Nephron progenitor cell (in vitro differentiated cells): ENCODE data around the gene DZIP1.

Experiments
- DNase-seq: peaks from one replicate; pipeline ENCODE4 v3.0.0; 2021
- H3K27ac Mint-ChIP-seq: 2 replicates; pipeline ENCODE4 v1.8.0; 2021; ENCODE audit warnings: mild to moderate bottlenecking, moderate library complexity, mixed read lengths
- H3K27me3 Mint-ChIP-seq: 2 replicates; pipeline ENCODE4 v1.8.0; 2021; ENCODE audit warnings: mild to moderate bottlenecking, low read depth, mixed read lengths; ENCODE audit not compliant: poor library complexity
- H3K36me3 Mint-ChIP-seq: 2 replicates; pipeline ENCODE4 v1.8.0; 2021; ENCODE audit warnings: low read depth, mixed read lengths
- H3K4me1 Mint-ChIP-seq: 2 replicates; pipeline ENCODE4 v1.8.0; 2021; ENCODE audit warnings: mixed read lengths
- H3K4me3 Mint-ChIP-seq: 2 replicates; pipeline ENCODE4 v1.8.0; 2021; ENCODE audit warnings: mild to moderate bottlenecking, moderate library complexity, mixed read lengths
- H3K9me3 Mint-ChIP-seq: 2 replicates; pipeline ENCODE4 v1.8.0; 2021; ENCODE audit warnings: mild to moderate bottlenecking, moderate library complexity, mixed read lengths
- TF ChIP-seq, protein P1 (sequence below): fragments of 200-600 bp; sonication (generic); IDR thresholded peaks from 2 replicates; pipeline ENCODE4 v1.5.0; 2021; ENCODE audit warnings: antibody characterized with exemption

Gene DZIP1

DNA sequence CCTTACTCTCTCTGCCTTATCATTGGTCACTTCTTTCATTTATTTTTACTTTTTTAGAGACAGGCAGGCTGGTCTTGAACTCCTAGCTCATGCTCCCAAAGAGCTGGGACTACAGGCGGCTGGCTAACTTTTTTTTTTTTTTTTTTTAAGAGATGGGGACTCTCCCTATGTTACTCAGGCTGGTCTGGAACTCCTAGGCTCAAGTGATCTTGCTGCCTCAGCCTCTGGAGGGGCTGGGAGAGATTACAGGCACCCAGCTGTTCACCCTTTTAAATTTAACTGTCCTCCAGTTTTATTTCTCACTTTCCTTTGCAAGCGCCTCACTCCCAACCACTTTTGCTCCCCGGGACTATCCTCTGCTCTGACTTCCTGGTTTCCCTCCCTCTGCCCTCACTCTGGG, 97.6 kb downstream of the DZIP1 start:
- DNase-seq = no peak
- Mint-ChIP-seq H3K27ac (no peak overlapping the region), H3K9me3 (no peaks in the 10 kb centered on the region), H3K36me3 (no peaks in the 10 kb centered on the region), H3K27me3 (peaks cover 28% of the 10 kb centered on the region), H3K4me1 (peaks cover 28% of the 10 kb centered on the region), H3K4me3 (no peak overlapping the region)
- TF ChIP-seq, protein P1, sequence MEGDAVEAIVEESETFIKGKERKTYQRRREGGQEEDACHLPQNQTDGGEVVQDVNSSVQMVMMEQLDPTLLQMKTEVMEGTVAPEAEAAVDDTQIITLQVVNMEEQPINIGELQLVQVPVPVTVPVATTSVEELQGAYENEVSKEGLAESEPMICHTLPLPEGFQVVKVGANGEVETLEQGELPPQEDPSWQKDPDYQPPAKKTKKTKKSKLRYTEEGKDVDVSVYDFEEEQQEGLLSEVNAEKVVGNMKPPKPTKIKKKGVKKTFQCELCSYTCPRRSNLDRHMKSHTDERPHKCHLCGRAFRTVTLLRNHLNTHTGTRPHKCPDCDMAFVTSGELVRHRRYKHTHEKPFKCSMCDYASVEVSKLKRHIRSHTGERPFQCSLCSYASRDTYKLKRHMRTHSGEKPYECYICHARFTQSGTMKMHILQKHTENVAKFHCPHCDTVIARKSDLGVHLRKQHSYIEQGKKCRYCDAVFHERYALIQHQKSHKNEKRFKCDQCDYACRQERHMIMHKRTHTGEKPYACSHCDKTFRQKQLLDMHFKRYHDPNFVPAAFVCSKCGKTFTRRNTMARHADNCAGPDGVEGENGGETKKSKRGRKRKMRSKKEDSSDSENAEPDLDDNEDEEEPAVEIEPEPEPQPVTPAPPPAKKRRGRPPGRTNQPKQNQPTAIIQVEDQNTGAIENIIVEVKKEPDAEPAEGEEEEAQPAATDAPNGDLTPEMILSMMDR = no peak

DNA sequence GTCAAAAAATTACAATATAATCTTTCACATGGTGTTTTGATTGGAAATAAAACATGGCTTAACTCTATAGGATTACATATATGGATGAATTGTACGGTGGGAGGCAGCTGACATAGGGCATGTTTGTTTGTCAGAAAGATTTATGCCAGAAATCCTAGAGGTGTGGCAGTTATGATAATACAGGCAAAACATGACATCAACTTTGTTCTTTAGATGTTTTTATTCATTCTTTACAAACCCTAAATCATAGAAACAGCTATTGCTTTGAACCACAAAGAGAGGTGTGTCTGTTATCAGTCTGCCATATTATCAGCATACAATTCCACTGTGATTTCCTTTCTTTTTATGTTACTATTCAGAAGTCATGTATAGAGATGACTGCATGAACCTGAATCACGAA, 100.2 kb downstream of the DZIP1 start:
- peaks cover 22% of the 10 kb centered on the region for H3K4me1 Mint-ChIP-seq
- TF ChIP-seq, protein P1 = no peak
- DNase-seq = no peak
- H3K27ac Mint-ChIP-seq = no peak overlapping the region
- no peaks in the 10 kb centered on the region for H3K36me3 Mint-ChIP-seq
- peaks cover 15% of the 10 kb centered on the region for H3K27me3 Mint-ChIP-seq
- H3K9me3 Mint-ChIP-seq = no peaks in the 10 kb centered on the region
- H3K4me3 Mint-ChIP-seq = no peak overlapping the region

DNA sequence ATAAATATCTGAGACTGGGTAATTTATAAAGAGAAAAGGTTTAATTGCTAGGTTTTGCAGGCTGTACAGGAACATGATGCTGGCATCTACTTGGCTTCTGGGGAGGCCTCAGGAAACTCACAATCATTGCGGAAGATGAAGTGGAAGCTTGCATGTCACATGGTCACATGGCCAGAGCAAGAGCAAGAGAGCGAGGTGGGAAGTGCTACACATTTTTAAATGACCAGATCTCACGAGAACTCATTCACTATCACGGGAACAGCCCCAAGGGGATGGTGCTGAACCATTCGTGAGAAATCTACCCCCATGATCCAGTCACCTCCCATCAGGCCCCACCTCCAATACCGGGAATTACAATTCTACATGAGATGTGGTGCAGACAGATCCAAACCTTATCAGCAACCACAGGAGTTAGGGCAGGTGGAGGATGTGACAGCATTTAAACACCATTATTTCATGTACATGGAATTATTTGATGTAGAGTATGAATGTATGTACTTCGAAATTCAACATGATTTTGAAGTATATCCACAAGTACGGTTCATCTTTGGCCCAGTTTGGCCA, 102.5 kb downstream of the DZIP1 start:
- no peak overlapping the region for H3K27ac Mint-ChIP-seq
- peaks cover 13% of the 10 kb centered on the region for H3K27me3 Mint-ChIP-seq
- no peak overlapping the region for H3K4me3 Mint-ChIP-seq
- TF ChIP-seq, protein P1 = no peak
- no peaks in the 10 kb centered on the region for H3K36me3 Mint-ChIP-seq
- H3K9me3 Mint-ChIP-seq = no peaks in the 10 kb centered on the region
- DNase-seq = no peak
- H3K4me1 Mint-ChIP-seq = peaks cover 18% of the 10 kb centered on the region

DNA sequence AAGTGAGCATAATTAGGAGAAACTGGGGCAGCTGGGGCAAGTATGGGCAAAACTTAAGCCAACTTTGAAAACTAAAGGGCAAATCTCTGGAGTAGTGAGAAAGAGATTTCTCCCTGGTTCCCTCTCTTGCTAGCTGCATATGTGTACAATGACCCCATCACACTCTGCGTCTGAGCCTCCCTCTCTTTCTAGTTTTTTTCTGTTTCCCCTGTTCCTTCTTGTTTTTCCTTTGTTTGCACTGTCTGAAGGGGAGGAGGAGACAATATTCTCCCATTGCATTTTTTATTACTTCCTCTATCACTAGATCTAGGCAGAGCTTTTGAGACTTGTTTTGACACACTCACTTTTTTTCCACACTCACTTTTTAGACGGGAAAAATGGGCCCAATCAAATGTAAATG, 103.2 kb downstream of the DZIP1 start:
- no peak for DNase-seq
- peaks cover 17% of the 10 kb centered on the region for H3K4me1 Mint-ChIP-seq
- TF ChIP-seq, protein P1 = no peak
- no peaks in the 10 kb centered on the region for H3K36me3 Mint-ChIP-seq
- peak overlapping the region; percentile 83 for H3K27ac Mint-ChIP-seq
- peaks cover 10% of the 10 kb centered on the region for H3K27me3 Mint-ChIP-seq
- H3K9me3 Mint-ChIP-seq = no peaks in the 10 kb centered on the region
- no peak overlapping the region for H3K4me3 Mint-ChIP-seq

DNA sequence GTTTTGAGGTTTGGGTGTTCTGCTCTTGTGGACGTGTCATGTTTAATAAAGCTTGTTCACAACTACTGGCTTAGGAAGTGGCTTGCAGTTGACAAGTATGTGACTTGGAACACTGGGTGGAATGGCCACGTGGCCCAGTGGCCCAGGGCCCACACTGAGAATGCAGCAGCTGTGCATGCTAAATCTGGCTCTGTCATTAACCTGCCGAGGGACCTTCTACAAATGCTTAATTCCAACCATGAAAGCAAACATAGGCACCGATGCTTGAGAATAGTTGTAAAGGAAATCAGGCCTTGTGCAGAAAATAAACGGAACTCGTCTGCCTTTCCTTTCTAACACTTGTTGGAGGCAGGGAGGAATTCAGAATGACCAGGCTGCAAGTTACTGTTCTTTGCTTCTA, 103.6 kb downstream of the DZIP1 start:
- H3K9me3 Mint-ChIP-seq = no peaks in the 10 kb centered on the region
- peaks cover 10% of the 10 kb centered on the region for H3K27me3 Mint-ChIP-seq
- DNase-seq = no peak
- peaks cover 17% of the 10 kb centered on the region for H3K4me1 Mint-ChIP-seq
- H3K4me3 Mint-ChIP-seq = no peak overlapping the region
- no peaks in the 10 kb centered on the region for H3K36me3 Mint-ChIP-seq
- TF ChIP-seq, protein P1 = no peak
- no peak overlapping the region for H3K27ac Mint-ChIP-seq

DNA sequence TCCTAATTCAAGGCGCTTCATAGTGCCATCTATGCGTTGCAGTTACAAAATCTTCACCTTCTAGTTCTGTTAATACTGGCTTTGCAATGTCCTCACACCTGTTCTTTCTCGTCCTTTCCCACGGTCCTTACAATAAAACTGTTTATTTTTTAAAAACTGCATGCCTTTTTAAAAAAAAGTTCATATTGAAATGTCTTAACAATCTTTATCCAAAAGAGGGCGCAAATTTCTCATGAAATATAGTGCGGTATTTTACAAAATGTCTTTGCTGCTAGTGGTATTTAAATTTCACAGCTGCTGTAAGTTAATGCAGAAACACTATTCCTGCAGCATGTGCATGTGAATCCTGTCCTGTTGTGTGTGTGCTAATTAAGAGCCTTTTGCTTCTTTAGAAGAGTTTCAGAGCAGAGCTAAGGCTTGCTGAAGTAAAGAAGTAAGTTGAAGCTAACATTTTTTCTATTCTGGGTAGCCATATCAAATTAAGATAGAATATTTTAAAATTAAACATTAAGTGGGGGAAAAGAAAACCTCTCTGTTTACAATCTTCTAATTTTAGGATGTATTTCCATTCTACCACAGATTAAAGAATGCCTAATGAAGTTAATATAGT, 107.8 kb downstream of the DZIP1 start:
- Mint-ChIP-seq H3K36me3 (no peaks in the 10 kb centered on the region), H3K4me3 (no peak overlapping the region), H3K4me1 (peaks cover 20% of the 10 kb centered on the region), H3K27ac (no peak overlapping the region), H3K9me3 (no peaks in the 10 kb centered on the region), H3K27me3 (peaks cover 6% of the 10 kb centered on the region)
- no peak for DNase-seq
- TF ChIP-seq, protein P1 = peak; percentile 36
